Astrocyte (in vitro differentiated cells and primary cell): Measurements from ENCODE around the gene PAX3. TPM values are rescaled to one million over a fixed set of nuclear protein-coding genes. Genes with fewer than 3 reads are reported as not detected.
A peak's percentile ranks its signal among the peaks of the same experiment; 100 is the strongest.

Source experiments
- DNase-seq: peaks from one replicate; pipeline ENCODE4 v3.0.0-alpha.2; 2010; ENCODE audit warnings: low read depth
- FAIRE-seq: peaks from 2 replicates; lab custom pipeline; 2011; peaks lifted over from hg19 to GRCh38; lab: Jason Lieb, UNC
- H2AFZ ChIP-seq: 2 replicates; pipeline ENCODE4 v1.6.0; 2012; ENCODE audit warnings: low read depth, low read length, inconsistent platforms
- H3K27ac ChIP-seq: 2 replicates; pipeline ENCODE4 v1.5.1; 2011; ENCODE audit warnings: low read depth, low read length, inconsistent platforms
- H3K27me3 ChIP-seq: 2 replicates; pipeline ENCODE4 v1.6.0; 2011; ENCODE audit warnings: low read length, inconsistent platforms; ENCODE audit not compliant: insufficient read depth
- H3K36me3 ChIP-seq: 2 replicates; pipeline ENCODE4 v1.5.1; 2011; ENCODE audit warnings: low read length, inconsistent platforms; ENCODE audit not compliant: insufficient read depth
- H3K4me1 ChIP-seq: 2 replicates; pipeline ENCODE4 v1.5.1; 2011; ENCODE audit warnings: low read length, inconsistent platforms; ENCODE audit not compliant: insufficient read depth
- H3K4me2 ChIP-seq: 2 replicates; pipeline ENCODE4 v1.6.0; 2012; ENCODE audit warnings: low read length, inconsistent platforms
- H3K4me3 ChIP-seq: 2 replicates; pipeline ENCODE4 v1.5.1; 2011; ENCODE audit warnings: low read depth, mild to moderate bottlenecking, low read length, inconsistent platforms; ENCODE audit not compliant: insufficient read depth
- H3K79me2 ChIP-seq: 2 replicates; pipeline ENCODE4 v1.6.0; 2012; ENCODE audit warnings: mild to moderate bottlenecking, low read length, inconsistent platforms; ENCODE audit not compliant: insufficient read depth
- H3K9ac ChIP-seq: 2 replicates; pipeline ENCODE4 v1.6.0; 2012; ENCODE audit warnings: mild to moderate bottlenecking, low read length, inconsistent platforms
- H3K9me3 ChIP-seq: 2 replicates; pipeline ENCODE4 v1.5.1; 2012; ENCODE audit warnings: low read depth, mild to moderate bottlenecking, low read length, inconsistent platforms; ENCODE audit not compliant: insufficient read depth
- H4K20me1 ChIP-seq: 2 replicates; pipeline ENCODE4 v1.6.0; 2012; ENCODE audit warnings: low read length, inconsistent platforms; ENCODE audit not compliant: insufficient read depth
- H3K27ac Mint-ChIP-seq: one replicate; pipeline ENCODE4 v1.8.0; 2021; ENCODE audit warnings: mild to moderate bottlenecking, mixed read lengths; ENCODE audit not compliant: unreplicated experiment
- H3K27me3 Mint-ChIP-seq: one replicate; pipeline ENCODE4 v1.8.0; 2021; ENCODE audit warnings: low read depth, mixed read lengths; ENCODE audit not compliant: unreplicated experiment
- H3K36me3 Mint-ChIP-seq: one replicate; pipeline ENCODE4 v1.8.0; 2021; ENCODE audit warnings: low read depth, mixed read lengths; ENCODE audit not compliant: unreplicated experiment
- H3K4me1 Mint-ChIP-seq: one replicate; pipeline ENCODE4 v1.8.0; 2021; ENCODE audit warnings: low read depth, mixed read lengths; ENCODE audit not compliant: unreplicated experiment
- H3K4me3 Mint-ChIP-seq: one replicate; pipeline ENCODE4 v1.8.0; 2021; ENCODE audit warnings: mild to moderate bottlenecking, moderate library complexity, mixed read lengths; ENCODE audit not compliant: unreplicated experiment
- H3K9me3 Mint-ChIP-seq: one replicate; pipeline ENCODE4 v1.8.0; 2021; ENCODE audit warnings: mild to moderate bottlenecking, mixed read lengths; ENCODE audit not compliant: unreplicated experiment
- EZH2 ChIP-seq: IDR thresholded peaks from 2 replicates; pipeline ENCODE4 v1.6.1; 2012; ENCODE audit warnings: mild to moderate bottlenecking, low read length, inconsistent platforms; ENCODE audit not compliant: insufficient read depth
- total RNA-seq: library from RNA; stranded (reverse); gene quantifications from 2 replicates; pipeline ENCODE4 v1.2.1, GENCODE V29; 2021
- TF ChIP-seq, protein P1 (sequence below): IDR thresholded peaks from 2 replicates; pipeline ENCODE4 v1.5.1; 2011; ENCODE audit warnings: low read depth, mild to moderate bottlenecking, inconsistent platforms, low read length, moderate library complexity; ENCODE audit not compliant: insufficient read depth

The PAX3 gene
- total RNA-seq, 1 donor from 2014 or later = not detected

DNA sequence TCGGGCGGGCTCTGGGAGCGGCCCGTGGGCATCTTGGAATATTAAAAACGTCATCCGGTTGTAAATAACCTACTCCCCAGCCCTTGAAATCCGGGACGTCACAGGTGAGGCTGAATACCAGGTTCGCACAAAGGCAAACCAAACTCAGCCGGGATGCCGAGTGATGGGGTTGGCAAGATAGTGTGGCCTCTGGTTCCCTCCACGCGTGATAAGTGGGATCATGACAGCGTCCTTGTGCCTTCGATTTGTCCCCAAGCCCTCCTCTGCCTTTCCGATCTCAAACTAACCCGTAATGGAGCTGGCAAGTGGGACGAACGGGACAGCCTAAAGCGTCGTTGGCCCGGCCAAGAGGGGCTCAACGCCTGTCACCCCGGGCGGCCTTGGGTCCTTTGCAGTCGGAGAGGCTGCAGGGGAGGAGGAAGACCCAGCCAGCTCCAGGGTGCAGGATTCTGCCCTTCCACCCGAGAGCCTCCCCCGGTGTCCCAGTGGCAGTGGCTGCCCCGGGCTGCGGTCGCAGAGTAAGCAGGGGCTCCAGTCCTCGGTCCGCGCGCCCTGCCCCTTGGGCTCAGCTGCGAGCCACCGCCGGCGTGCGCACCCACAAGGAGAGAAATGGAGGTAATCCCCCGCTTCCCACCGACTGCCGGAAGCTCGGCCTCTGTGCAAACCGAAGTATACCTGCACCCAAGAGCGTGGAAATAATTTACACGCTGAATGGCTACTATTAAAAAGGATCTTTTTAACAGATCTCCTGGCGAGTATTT lies 13.4 kb upstream of the PAX3 start:
- Histone ChIP-seq H3K79me2 (no peaks in the 10 kb centered on the region), H2AFZ (no peak overlapping the region), H3K4me2 (peak overlapping the region; percentile 13), H3K27me3 (peaks cover 98% of the 10 kb centered on the region), H3K9ac (no peak overlapping the region), H3K36me3 (no peaks in the 10 kb centered on the region), H4K20me1 (no peaks in the 10 kb centered on the region), H3K4me3 (no peak overlapping the region), H3K4me1 (no peaks in the 10 kb centered on the region), H3K9me3 (peaks cover 8% of the 10 kb centered on the region), H3K27ac (no peak overlapping the region)
- H3K4me1 Mint-ChIP-seq = peaks cover 4% of the 10 kb centered on the region
- H3K9me3 Mint-ChIP-seq = peaks cover 22% of the 10 kb centered on the region
- DNase-seq = no peak
- peaks cover 96% of the 10 kb centered on the region for H3K27me3 Mint-ChIP-seq
- H3K27ac Mint-ChIP-seq = peak overlapping the region; percentile 75
- no peak overlapping the region for H3K4me3 Mint-ChIP-seq
- TF ChIP-seq, protein P1, sequence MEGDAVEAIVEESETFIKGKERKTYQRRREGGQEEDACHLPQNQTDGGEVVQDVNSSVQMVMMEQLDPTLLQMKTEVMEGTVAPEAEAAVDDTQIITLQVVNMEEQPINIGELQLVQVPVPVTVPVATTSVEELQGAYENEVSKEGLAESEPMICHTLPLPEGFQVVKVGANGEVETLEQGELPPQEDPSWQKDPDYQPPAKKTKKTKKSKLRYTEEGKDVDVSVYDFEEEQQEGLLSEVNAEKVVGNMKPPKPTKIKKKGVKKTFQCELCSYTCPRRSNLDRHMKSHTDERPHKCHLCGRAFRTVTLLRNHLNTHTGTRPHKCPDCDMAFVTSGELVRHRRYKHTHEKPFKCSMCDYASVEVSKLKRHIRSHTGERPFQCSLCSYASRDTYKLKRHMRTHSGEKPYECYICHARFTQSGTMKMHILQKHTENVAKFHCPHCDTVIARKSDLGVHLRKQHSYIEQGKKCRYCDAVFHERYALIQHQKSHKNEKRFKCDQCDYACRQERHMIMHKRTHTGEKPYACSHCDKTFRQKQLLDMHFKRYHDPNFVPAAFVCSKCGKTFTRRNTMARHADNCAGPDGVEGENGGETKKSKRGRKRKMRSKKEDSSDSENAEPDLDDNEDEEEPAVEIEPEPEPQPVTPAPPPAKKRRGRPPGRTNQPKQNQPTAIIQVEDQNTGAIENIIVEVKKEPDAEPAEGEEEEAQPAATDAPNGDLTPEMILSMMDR = no peak
- peak; percentile 86 for TF ChIP-seq EZH2
- no peak for FAIRE-seq
- peaks cover 2% of the 10 kb centered on the region for H3K36me3 Mint-ChIP-seq

DNA sequence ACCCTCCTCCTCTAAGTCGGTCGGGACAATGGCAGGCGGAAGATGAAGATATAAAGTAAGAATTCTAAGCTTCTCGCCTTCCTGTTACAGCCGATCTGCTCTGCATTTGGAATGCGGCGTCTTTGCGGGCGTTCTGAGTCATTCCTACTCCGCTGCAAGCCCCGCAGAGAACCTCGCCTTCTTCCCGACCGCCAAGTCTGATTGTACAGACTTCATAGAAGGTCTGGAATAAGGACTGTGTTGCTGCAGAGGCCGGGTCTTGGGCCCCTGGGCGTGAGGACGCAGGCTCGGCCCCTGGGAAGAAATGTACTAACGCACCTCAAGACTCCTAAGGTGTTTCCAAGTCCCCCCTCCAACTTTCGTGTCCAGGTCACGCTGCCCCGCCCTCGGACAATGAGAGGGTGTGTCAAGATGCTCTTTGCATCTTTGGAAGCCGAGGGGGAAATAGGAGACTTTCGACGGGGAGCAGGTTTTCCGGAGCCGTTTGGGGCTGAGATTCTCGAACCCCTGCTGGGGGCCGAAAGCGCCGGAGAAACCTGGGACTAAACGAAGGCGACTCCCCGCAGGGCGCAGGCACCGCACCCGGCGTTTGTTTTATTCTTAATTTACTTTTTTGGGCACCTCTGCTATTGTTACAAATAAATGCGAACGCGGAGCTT lies 12.7 kb upstream of the PAX3 start:
- Histone ChIP-seq H3K9ac (no peak overlapping the region), H3K27me3 (peaks cover 98% of the 10 kb centered on the region), H4K20me1 (no peaks in the 10 kb centered on the region), H3K36me3 (no peaks in the 10 kb centered on the region), H3K4me2 (no peak overlapping the region), H3K27ac (no peak overlapping the region), H3K79me2 (no peaks in the 10 kb centered on the region), H3K9me3 (peaks cover 8% of the 10 kb centered on the region), H2AFZ (no peak overlapping the region), H3K4me1 (peaks cover under 1% of the 10 kb centered on the region), H3K4me3 (no peak overlapping the region)
- DNase-seq (no peak), FAIRE-seq (no peak)
- TF ChIP-seq EZH2 = no peak
- TF ChIP-seq, protein P1 = no peak
- Mint-ChIP-seq H3K4me1 (peaks cover 4% of the 10 kb centered on the region), H3K4me3 (no peak overlapping the region), H3K27ac (peak overlapping the region; percentile 41), H3K27me3 (peaks cover 97% of the 10 kb centered on the region), H3K36me3 (peaks cover 2% of the 10 kb centered on the region), H3K9me3 (peaks cover 23% of the 10 kb centered on the region)
